ENCODE data around the gene SH3TC1. TPM values are rescaled to one million over a fixed set of nuclear protein-coding genes. Genes with fewer than 3 reads are reported as not detected.

The SH3TC1 gene
- total and polyA plus RNA-seq, 10 of the 15 experiments (the other 5 are each of a cell fraction or from before 2014, with no cell fraction given), result 0.19 to 47.0 (median 18.4) TPM

GRCh38 chr4:8232748-8233147 is 33.7 kb downstream of the SH3TC1 start (continued):
- TF ChIP-seq ZNF207 (IDR thresholded peaks at IDR 0.05; ENCODE audit: borderline replicate concordance) (no peak), RUNX3 (IDR thresholded peaks at IDR 0.05; ENCODE audit: low read length) (no peak)

- Histone ChIP-seq H3K79me2 (ENCODE audit: control insufficient read depth, insufficient read depth, low read length) (peaks cover 3% of the 10 kb centered on the region; the same call in 1 of the 2 replicates), H3K4me1 (ENCODE audit: control insufficient read depth, insufficient read depth, low read length) (peaks cover 20% of the 10 kb centered on the region), H3K9ac (ENCODE audit: control insufficient read depth, insufficient read depth, low read length) (no peak overlapping the region), H3K27ac (ENCODE audit: control insufficient read depth, insufficient read depth) (no peak overlapping the region), H3K4me3 (no peak overlapping the region), H3K9me3 (replicated peaks; ENCODE audit: control insufficient read depth, insufficient read depth, low read length) (no peaks in the 10 kb centered on the region), H3K27me3 (replicated peaks in 1 of 2; ENCODE audit: control insufficient read depth in 2 of 2, insufficient read depth in 2 of 2, low read length in 1 of 2) (no peaks in the 10 kb centered on the region), H4K20me1 (ENCODE audit: control insufficient read depth, insufficient read depth) (no peaks in the 10 kb centered on the region), H3K4me2 (ENCODE audit: control insufficient read depth, insufficient read depth) (no peak overlapping the region), H3K36me3 (ENCODE audit: control insufficient read depth in 2 of 2, insufficient read depth in 2 of 2, low read length in 1 of 2) (peaks cover 2 to 21% of the 10 kb centered on the region in 2 experiments), H2AFZ (ENCODE audit: control insufficient read depth, low read depth, low read length) (no peak overlapping the region)
- ChIA-PET POLR2A (no interaction called here), SMC1A (ENCODE audit: uncharacterized antibody, unreplicated experiment) (no interaction called here), RAD21 (ENCODE audit: unreplicated experiment) (no interaction called here), CTCF (interaction anchor here (1.2 kb wide), 1 partner anchor 57 kb away, joined by 5 read pairs; no protein-coding TSS in a partner anchor)
- TF ChIP-seq HDGF (IDR thresholded peaks at IDR 0.05), result peak; percentile 62; the same call in 1 of the 2 replicates
- TF ChIP-seq RCOR1 (conservative IDR thresholded peaks at IDR 0.05; ENCODE audit: low read depth, low read length), result no peak
- in situ Hi-C loops (cut with MboI), result no loop called here
- no peak for DNase-seq (ENCODE audit: low read depth, low spot score)
- 87% methylated on average over 4 of the region's 4 CpGs for WGBS (ENCODE audit: insufficient coverage, insufficient replicate concordance, low lambda C conversion rate, missing lambda C conversion rate)
- intact Hi-C loops (cut with micrococcal nuclease; ENCODE audit: unreplicated experiment), result no loop called here
- BruUV-seq (replicated peaks), result no TSS peak
- no peak for ATAC-seq
- no peak for FAIRE-seq
These were observed 34.8 kb downstream of the SH3TC1 start for GRCh38 chr4:8233672-8234484.

- DNase-seq (ENCODE audit: low read depth, low spot score), result no peak
- Histone ChIP-seq H4K20me1 (ENCODE audit: control insufficient read depth, insufficient read depth) (no peaks in the 10 kb centered on the region), H3K79me2 (ENCODE audit: control insufficient read depth, insufficient read depth, low read length) (peaks cover 3% of the 10 kb centered on the region; the same call in 1 of the 2 replicates), H3K36me3 (ENCODE audit: control insufficient read depth in 2 of 2, insufficient read depth in 2 of 2, low read length in 1 of 2) (peaks cover 6 to 24% of the 10 kb centered on the region in 2 experiments), H3K4me3 (no peak overlapping the region), H3K9ac (ENCODE audit: control insufficient read depth, insufficient read depth, low read length) (no peak overlapping the region), H2AFZ (ENCODE audit: control insufficient read depth, low read depth, low read length) (no peak overlapping the region), H3K27ac (ENCODE audit: control insufficient read depth, insufficient read depth) (no peak overlapping the region), H3K4me2 (ENCODE audit: control insufficient read depth, insufficient read depth) (no peak overlapping the region), H3K4me1 (ENCODE audit: control insufficient read depth, insufficient read depth, low read length) (peaks cover 12% of the 10 kb centered on the region), H3K27me3 (replicated peaks in 1 of 2; ENCODE audit: control insufficient read depth in 2 of 2, insufficient read depth in 2 of 2, low read length in 1 of 2) (no peaks in the 10 kb centered on the region), H3K9me3 (replicated peaks; ENCODE audit: control insufficient read depth, insufficient read depth, low read length) (no peaks in the 10 kb centered on the region)
- WGBS (ENCODE audit: insufficient coverage, insufficient replicate concordance, low lambda C conversion rate, missing lambda C conversion rate), result 100% methylated on average over 1 of the region's 1 CpG
- BruUV-seq (replicated peaks), result no TSS peak
- FAIRE-seq, result no peak
- ChIA-PET POLR2A (no interaction called here), RAD21 (ENCODE audit: unreplicated experiment) (interaction anchor here (1.9 kb wide), 1 partner anchor 58 kb away, joined by 5 read pairs; no protein-coding TSS in a partner anchor), CTCF (interaction anchor here (1.2 kb wide), 1 partner anchor 58 kb away, joined by 5 read pairs; no protein-coding TSS in a partner anchor), SMC1A (ENCODE audit: uncharacterized antibody, unreplicated experiment) (interaction anchor here (1.4 kb wide), 1 partner anchor 58 kb away, joined by 3 read pairs; no protein-coding TSS in a partner anchor)
- no peak for TF ChIP-seq ESRRA (IDR thresholded peaks at IDR 0.05; ENCODE audit: low read length)
- TF ChIP-seq SIN3A (IDR thresholded peaks at IDR 0.05; ENCODE audit: low read depth, low read length), result no peak
- in situ Hi-C loops (cut with MboI) (no loop called here), intact Hi-C loops (cut with micrococcal nuclease; ENCODE audit: unreplicated experiment) (no loop called here)
- no peak for ATAC-seq
These were observed 35.6 kb downstream of the SH3TC1 start for GRCh38 chr4:8234715-8235114.

Measured in GM12878 (cell line).